Myocyte (in vitro differentiated cells): Measurements from ENCODE around the gene ERICH3. TPM values are rescaled to one million over a fixed set of nuclear protein-coding genes. Genes with fewer than 3 reads are reported as not detected.
"Not testable (repeated sequence)": the region's sequence is repeated elsewhere in the genome, so short reads cannot be mapped to it uniquely, and the experiment has no call there.

Experiments used
- DNase-seq: peaks from one replicate; pipeline ENCODE4 v3.0.0-alpha.2; 2012; ENCODE audit warnings: low read depth
- total RNA-seq: library from RNA; depleted of rRNA; stranded (reverse); fragments of >200 nt; gene quantifications from 2 replicates; pipeline ENCODE4 v1.2.3, GENCODE V29; 2014

The ERICH3 gene
- total RNA-seq, 1 donor from 2014 or later: not detected

- no peak for DNase-seq
Observed at GRCh38 chr1:74681449-74681848, 7.9 kb upstream of the ERICH3 start.

- peak; percentile 45 for DNase-seq
Observed at GRCh38 chr1:74681001-74681400, 7.4 kb upstream of the ERICH3 start.

GRCh38 chr1:74679811-74680210 lies 6.2 kb upstream of the ERICH3 start:
- DNase-seq: peak; percentile 45

GRCh38 chr1:74677926-74678325 lies 4.3 kb upstream of the ERICH3 start:
- DNase-seq: no peak

- no peak for DNase-seq
Observed at GRCh38 chr1:74674278-74675048, 871 bp upstream of the ERICH3 start.

- DNase-seq: not testable (repeated sequence)
Observed at GRCh38 chr1:74670866-74671265, 2.7 kb downstream of the ERICH3 start.

- DNase-seq: no peak
Observed at GRCh38 chr1:74654708-74655107, 18.9 kb downstream of the ERICH3 start.

GRCh38 chr1:74652711-74653139 lies 20.9 kb downstream of the ERICH3 start:
- DNase-seq: peak; percentile 24

GRCh38 chr1:74650561-74650960 lies 23.0 kb downstream of the ERICH3 start:
- peak; percentile 20 for DNase-seq

- no peak for DNase-seq
Observed at GRCh38 chr1:74641876-74642275, 31.7 kb downstream of the ERICH3 start.

GRCh38 chr1:74641161-74641560 lies 32.4 kb downstream of the ERICH3 start:
- DNase-seq: peak; percentile 39

- no peak for DNase-seq
Observed at GRCh38 chr1:74637296-74637695, 36.3 kb downstream of the ERICH3 start.

GRCh38 chr1:74629283-74629682 lies 44.3 kb downstream of the ERICH3 start:
- DNase-seq: no peak

GRCh38 chr1:74623716-74624115 lies 49.9 kb downstream of the ERICH3 start:
- DNase-seq: no peak

GRCh38 chr1:74620242-74620641 lies 53.4 kb downstream of the ERICH3 start:
- DNase-seq: no peak

- DNase-seq: no peak
Observed at GRCh38 chr1:74618974-74619373, 54.6 kb downstream of the ERICH3 start.

GRCh38 chr1:74613894-74614293 lies 59.7 kb downstream of the ERICH3 start:
- no peak for DNase-seq

- no peak for DNase-seq
Observed at GRCh38 chr1:74611887-74612286, 61.7 kb downstream of the ERICH3 start.

- DNase-seq: no peak
Observed at GRCh38 chr1:74610961-74611360, 62.6 kb downstream of the ERICH3 start.

- no peak for DNase-seq
Observed at GRCh38 chr1:74609810-74610371, 63.7 kb downstream of the ERICH3 start.

- no peak for DNase-seq
Observed at GRCh38 chr1:74596717-74597116, 76.9 kb downstream of the ERICH3 start.

- DNase-seq: no peak
Observed at GRCh38 chr1:74593887-74594866, 79.4 kb downstream of the ERICH3 start.
